Activated CD8-positive, alpha-beta memory T cell treated with anti-CD3 and anti-CD28 coated beads for 36 hours (primary cell): ENCODE data around the gene TRMT61A. TPM values are rescaled to one million over a fixed set of nuclear protein-coding genes. Genes with fewer than 3 reads are reported as not detected.

ENCODE experiments used
- CTCF ChIA-PET: fragments of 350-600 bp; sonication (Branson Sonifier 250); formaldehyde crosslinking; loops from one replicate; lab custom pipeline; 2021; ENCODE audit warnings: antibody characterized with exemption; lab: Charles Lee
- POLR2A ChIA-PET: fragments of 350-600 bp; sonication (Branson Sonifier 250); formaldehyde crosslinking; loops from one replicate; lab custom pipeline; 2021; ENCODE audit warnings: antibody characterized with exemption; lab: Charles Lee
- total RNA-seq, 2 experiments: library from RNA; stranded (reverse); gene quantifications; one replicate each; pipeline ENCODE4 v1.2.3, GENCODE V29; 2021

Gene TRMT61A
- total RNA-seq, 2 experiments from 2014 or later, result 23.2 TPM

- ChIA-PET CTCF (interaction anchor here (0.8 to 1.6 kb wide), 3 partner anchors 21 to 50 kb away, joined by 3 to 5 read pairs (median 4); no protein-coding TSS in a partner anchor), POLR2A (interaction anchor here (1.1 kb wide), 1 partner anchor 11 kb away, joined by 4 read pairs; no protein-coding TSS in a partner anchor)
Measured at GRCh38 chr14:103550451-103551337, 21.7 kb downstream of the TRMT61A start.

GRCh38 chr14:103551338-103551762 is 22.4 kb downstream of the TRMT61A start:
- POLR2A ChIA-PET, result no interaction called here
- CTCF ChIA-PET, result interaction anchor here (1.5 kb wide), 1 partner anchor 51 kb away, joined by 4 read pairs; no protein-coding TSS in a partner anchor

DNA sequence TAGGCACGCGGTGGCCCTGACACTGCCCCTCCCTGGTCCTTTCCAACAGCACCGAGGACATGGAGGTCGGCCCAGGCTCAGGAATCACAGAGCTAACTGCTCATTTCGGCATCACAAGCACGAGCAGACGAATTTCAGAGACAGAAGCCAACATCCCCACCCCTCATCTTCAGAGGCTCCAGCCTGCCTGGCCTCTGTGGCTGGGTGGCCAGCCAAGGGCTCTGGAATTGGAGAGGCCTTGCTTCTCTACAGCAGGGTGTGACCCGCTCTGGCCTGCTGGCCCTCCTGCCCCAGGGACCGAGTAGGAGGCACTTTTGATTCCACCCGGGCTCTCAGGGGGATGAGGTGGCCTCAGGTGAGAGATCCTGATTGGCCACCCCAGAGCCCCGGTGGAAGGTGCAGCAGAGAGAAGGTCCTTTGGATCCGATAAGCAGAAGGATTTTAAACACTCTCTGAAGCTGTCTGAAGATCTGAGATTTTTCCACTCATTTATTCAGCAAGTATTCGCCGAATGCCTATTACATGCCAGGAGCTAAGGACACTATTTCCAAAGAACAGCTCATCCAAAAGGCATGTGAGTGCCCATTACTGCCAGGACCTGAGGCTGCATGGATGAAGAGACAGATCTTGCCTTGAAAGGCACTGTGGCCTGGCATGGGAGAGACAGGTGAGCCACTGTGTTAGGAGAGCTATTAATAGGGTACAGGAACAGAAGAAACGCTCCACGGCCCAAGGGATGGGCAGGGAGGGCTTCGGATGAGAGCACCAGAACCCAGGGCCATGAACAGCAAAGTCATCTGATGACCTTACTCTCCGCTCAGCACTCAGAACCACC is 23.2 kb downstream of the TRMT61A start:
- POLR2A ChIA-PET, result no interaction called here

DNA sequence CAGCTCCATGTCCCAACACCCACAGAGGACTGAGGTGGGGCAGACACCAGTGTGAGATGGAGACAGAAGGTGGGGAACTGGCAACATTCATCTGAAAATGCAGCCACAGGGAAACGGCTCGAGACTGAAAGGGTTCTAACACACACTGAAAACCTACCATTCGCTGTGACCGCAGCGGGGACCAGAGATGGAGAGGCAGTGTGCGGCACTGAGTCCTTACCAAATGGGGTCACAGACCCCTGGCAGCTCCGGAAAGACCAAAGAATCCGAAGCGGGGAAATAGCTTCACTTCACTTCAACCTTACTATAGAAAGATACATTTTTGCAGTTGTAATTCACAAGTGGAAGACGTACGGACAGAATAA is 23.8 kb downstream of the TRMT61A start:
- ChIA-PET POLR2A (no interaction called here), CTCF (interaction anchor here (0.6 to 1.8 kb wide), 3 partner anchors 9 to 62 kb away, joined by 3 to 6 read pairs (median 6); partner anchors contain the start of genes BAG5 and COA8)

More for the DNA sequence above, 23.2 kb downstream of the TRMT61A start:
- CTCF ChIA-PET, result interaction anchor here (0.6 to 1.8 kb wide), 4 partner anchors 10 to 63 kb away, joined by 3 to 6 read pairs (median 5); partner anchors contain the start of genes BAG5 and COA8

GRCh38 chr14:103555559-103556337 is 26.8 kb downstream of the TRMT61A start:
- ChIA-PET POLR2A (no interaction called here), CTCF (interaction anchor here (3.6 kb wide), 1 partner anchor 9 kb away, joined by 13 read pairs; no protein-coding TSS in a partner anchor)

- POLR2A ChIA-PET, result no interaction called here
Measured at GRCh38 chr14:103556946-103557758, 28.2 kb downstream of the TRMT61A start.

DNA sequence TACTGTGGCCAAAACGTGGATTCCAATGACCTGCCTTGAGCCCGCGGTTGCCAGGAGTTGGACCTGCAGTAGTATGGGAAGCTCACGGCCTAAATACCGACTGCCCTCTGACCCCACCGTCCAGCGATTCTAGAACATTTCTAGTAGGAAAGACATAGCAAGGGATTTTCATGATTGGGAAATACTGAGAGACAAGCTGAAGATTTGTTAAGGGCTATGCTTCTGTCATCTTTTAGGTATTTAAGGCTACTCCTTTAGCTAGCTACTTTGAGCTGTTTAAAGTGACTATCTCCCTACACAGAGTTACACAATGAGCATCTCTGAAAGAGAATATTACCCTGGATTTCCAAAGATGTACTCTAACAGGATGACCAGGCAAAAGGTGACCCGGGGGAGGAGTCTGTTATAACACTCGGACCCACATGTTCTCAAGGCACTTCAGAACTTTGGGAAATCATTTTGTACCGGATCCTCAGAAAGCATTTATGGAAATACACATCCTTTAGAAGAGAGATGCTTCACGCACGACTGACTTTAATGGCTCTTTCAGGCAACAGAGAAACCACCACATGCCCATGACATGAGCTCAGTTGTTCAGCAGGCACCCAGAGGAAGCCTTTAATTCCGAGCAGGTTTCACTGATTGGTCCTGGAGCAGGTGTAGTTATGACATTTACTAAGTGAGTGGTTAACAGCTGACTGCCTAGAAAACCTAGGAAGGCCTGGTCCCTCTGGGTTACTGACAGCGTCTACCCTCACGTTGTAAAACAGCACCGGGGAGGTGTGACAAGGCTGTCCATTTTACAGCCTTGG is 29.3 kb downstream of the TRMT61A start:
- POLR2A ChIA-PET, result interaction anchor here (0.7 to 1.4 kb wide), 2 partner anchors 19 to 28 kb away, joined by 3 read pairs; no protein-coding TSS in a partner anchor
- CTCF ChIA-PET, result interaction anchor here (1.3 to 3.6 kb wide), 4 partner anchors 10 to 58 kb away, joined by 3 to 13 read pairs (median 5); no protein-coding TSS in a partner anchor

More at GRCh38 chr14:103556946-103557758, 28.2 kb downstream of the TRMT61A start:
- CTCF ChIA-PET, result interaction anchor here (1.5 to 3.6 kb wide), 2 partner anchors 10 to 39 kb away, joined by 5 to 13 read pairs; no protein-coding TSS in a partner anchor

DNA sequence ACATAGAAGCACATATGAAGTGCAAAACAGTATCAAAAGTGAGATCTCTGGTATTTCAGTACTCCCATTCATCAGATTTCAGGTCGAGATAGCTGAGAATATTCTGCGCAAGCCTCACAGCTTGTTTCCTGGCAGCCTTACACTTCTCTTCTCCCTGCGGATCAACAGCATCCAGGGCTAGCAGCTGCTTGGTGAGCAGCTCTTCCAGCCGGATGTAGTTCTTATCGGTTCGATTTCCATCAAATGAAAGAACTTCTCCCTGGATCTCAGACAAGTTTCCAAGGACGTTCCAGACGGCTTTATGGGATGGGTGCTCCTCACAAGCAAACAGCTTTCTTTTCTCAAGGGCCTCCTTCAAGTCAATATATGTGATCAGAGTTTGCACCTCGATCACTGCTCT is 30.8 kb downstream of the TRMT61A start:
- ChIA-PET POLR2A (interaction anchor here (1.4 kb wide), 1 partner anchor 29 kb away, joined by 3 read pairs; no protein-coding TSS in a partner anchor), CTCF (interaction anchor here (1.5 to 3.6 kb wide), 2 partner anchors 13 to 39 kb away, joined by 3 to 13 read pairs; no protein-coding TSS in a partner anchor)

GRCh38 chr14:103560691-103561090 is 31.7 kb downstream of the TRMT61A start:
- ChIA-PET CTCF (interaction anchor here (1.0 to 2.2 kb wide), 4 partner anchors 8 to 40 kb away, joined by 4 to 12 read pairs (median 6); partner anchors contain the start of gene CKB), POLR2A (no interaction called here)

DNA sequence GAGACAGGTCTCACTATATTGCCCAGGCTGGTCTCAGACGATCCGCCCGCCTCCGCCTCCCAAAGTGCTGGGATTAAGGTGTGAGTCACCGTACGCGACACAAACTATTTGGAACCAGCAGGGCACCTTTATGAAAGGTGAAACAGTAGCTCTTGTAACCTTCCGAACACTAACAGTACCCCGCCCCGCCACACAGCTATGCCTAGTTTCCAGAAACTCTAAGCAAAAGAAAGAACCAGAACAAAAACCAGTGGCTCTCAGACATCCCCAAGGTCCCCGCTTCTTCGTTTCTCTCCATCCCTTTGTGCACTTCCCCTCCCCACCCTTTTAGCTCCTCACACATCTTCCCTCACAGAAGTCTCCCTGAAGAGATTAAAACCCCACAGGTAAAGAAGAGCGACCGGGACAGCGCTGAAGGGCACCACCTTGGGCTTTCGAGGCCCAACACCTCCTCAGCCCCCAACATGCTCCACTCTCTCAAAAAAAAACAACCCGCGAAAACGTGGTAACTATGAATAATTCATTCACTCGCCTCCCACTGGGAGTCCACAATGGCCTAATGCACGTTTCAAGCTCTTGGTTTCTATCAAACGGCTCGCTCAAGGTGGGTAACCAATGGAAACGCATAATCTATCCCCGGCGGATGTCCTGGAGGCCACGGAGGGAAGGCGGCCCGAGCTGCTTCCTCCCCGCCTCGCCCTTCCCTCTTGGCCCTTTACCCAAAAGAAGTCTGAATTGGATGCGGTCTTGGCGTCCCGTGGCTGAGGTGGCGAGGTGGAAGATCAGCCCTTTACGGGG is 32.6 kb downstream of the TRMT61A start:
- ChIA-PET CTCF (interaction anchor here (1.0 to 2.2 kb wide), 8 partner anchors 9 to 104 kb away, joined by 3 to 12 read pairs (median 4); partner anchors contain the start of gene CKB), POLR2A (interaction anchor here (0.7 to 0.9 kb wide), 3 partner anchors 11 to 1083 kb away, joined by 3 to 4 read pairs (median 3); no protein-coding TSS in a partner anchor)

DNA sequence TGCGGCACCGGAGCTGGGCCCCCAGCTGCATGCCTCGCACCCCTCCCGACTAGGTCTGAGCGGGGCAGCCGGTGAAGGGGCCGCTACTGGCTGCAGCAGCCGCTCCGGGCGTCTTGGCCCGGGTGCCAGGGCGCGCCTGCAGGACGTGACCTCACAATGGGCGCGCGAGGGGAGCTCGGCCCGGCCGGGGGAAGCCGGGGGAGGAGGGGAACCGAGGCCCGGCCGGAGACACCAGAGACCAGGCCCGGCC is 33.1 kb downstream of the TRMT61A start:
- ChIA-PET CTCF (interaction anchor here (1.0 to 2.2 kb wide), 6 partner anchors 9 to 103 kb away, joined by 3 to 12 read pairs (median 4); no protein-coding TSS in a partner anchor), POLR2A (interaction anchor here (0.7 to 0.9 kb wide), 2 partner anchors 12 to 67 kb away, joined by 3 to 4 read pairs; no protein-coding TSS in a partner anchor)

DNA sequence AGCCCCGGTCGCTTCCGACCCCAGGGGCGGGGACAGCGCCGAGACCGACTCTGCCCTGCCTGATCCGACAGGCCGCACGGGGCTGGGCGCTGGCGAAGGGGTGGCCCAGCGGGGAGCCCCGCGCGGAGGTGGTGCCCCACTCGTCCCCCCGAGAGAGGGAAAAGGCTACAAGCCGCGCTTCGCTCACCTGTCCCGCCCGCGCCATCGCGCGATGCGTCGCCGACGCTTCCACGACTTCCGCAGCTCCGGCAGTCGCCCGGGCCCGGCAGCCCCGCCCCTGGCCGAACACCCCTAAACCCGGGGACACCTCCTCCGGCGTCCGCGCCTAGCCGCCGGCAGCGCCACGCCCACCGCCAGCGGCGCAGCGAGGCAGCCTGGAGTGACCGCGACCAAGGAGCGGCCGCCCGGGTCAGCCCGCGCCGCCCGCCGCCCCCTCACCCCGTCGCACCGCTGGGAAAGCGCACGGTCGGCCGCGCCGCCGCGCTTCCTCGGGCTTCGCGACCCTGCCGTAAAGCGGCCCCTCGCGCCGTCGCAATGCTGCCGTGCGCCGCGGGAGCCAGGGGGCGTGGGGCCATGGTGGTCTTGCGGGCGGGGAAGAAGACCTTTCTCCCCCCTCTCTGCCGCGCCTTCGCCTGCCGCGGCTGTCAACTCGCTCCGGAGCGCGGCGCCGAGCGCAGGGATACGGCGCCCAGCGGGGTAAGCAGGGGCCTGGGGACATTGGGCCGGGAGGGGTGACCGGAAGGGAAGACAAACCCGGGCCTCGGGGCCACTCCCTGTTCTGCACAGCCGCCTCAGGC is 33.6 kb downstream of the TRMT61A start, which contains the start of the genes BAG5 and COA8:
TSS of gene BAG5 (minus strand) at position 229 of the 797 bp plus-strand sequence. CDS start 1,493 bp downstream, outside the sequence.
TSS of gene COA8 (plus strand) at position 532 of the 797 bp plus-strand sequence. CDS start at position 574, 42 bp downstream.
- POLR2A ChIA-PET, result interaction anchor here (0.7 kb wide), 1 partner anchor 12 kb away, joined by 4 read pairs; no protein-coding TSS in a partner anchor
- CTCF ChIA-PET, result interaction anchor here (1.3 to 2.2 kb wide), 5 partner anchors 9 to 62 kb away, joined by 3 to 12 read pairs (median 4); no protein-coding TSS in a partner anchor

- CTCF ChIA-PET, result no interaction called here
- POLR2A ChIA-PET, result no interaction called here
Measured at GRCh38 chr14:103563226-103563620, 34.2 kb downstream of the TRMT61A start.

DNA sequence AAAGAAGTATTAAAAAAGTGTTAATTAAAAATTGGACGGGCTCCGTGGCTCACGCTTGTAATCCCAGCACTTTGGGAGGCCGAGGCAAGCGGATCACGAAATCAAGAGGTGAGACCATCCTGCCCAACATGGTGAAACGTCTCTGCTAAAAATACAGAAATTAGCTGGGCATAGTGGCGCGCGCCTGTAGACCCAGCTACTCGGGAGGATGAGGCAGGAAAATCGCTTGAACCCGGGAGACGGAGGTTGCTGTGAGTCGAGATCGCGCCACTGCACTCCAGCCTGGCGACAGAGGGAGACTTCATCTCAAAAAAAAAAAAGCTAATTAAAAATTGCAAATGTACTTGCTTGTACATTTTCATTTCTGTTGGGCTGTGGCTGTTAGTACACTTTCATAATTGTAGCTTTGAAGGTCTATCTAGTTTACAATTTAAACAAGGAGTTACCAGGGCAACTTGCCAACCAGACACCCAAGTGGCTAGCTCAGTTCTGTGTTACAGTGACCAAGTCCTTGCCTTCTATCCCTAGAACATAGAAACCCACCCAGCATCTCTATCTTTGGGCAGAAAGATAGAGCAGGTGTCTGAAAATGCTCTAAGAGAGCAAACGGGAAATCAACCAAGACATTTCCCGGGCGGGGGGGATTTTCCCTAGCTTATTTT is 35.0 kb downstream of the TRMT61A start:
- POLR2A ChIA-PET, result no interaction called here
- CTCF ChIA-PET, result interaction anchor here (0.6 to 0.8 kb wide), 2 partner anchors 116 to 1115 kb away, joined by 3 to 4 read pairs; no protein-coding TSS in a partner anchor
